GM12864 (cell line): ENCODE data around the gene MND1.

ENCODE experiments used
- DNase-seq: peaks from one replicate; pipeline ENCODE4 v3.0.0-alpha.2; 2011; ENCODE audit warnings: low read depth
- H3K4me3 ChIP-seq: 2 replicates; pipeline ENCODE4 v1.5.1; 2011; ENCODE audit warnings: mild to moderate bottlenecking, low read depth, low read length, control low read depth
- TF ChIP-seq, protein P1 (sequence below): IDR thresholded peaks from 2 replicates; pipeline ENCODE4 v1.5.1; 2011; ENCODE audit warnings: low read depth, mild to moderate bottlenecking, moderate library complexity, low read length, control low read depth, inconsistent platforms; ENCODE audit errors: missing control alignments

The MND1 gene

GRCh38 chr4:153365003-153365402 lies 20.5 kb downstream of the MND1 start:
- no peak overlapping the region for H3K4me3 ChIP-seq
- TF ChIP-seq, protein P1, sequence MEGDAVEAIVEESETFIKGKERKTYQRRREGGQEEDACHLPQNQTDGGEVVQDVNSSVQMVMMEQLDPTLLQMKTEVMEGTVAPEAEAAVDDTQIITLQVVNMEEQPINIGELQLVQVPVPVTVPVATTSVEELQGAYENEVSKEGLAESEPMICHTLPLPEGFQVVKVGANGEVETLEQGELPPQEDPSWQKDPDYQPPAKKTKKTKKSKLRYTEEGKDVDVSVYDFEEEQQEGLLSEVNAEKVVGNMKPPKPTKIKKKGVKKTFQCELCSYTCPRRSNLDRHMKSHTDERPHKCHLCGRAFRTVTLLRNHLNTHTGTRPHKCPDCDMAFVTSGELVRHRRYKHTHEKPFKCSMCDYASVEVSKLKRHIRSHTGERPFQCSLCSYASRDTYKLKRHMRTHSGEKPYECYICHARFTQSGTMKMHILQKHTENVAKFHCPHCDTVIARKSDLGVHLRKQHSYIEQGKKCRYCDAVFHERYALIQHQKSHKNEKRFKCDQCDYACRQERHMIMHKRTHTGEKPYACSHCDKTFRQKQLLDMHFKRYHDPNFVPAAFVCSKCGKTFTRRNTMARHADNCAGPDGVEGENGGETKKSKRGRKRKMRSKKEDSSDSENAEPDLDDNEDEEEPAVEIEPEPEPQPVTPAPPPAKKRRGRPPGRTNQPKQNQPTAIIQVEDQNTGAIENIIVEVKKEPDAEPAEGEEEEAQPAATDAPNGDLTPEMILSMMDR = no peak
- no peak for DNase-seq

- no peak for DNase-seq
- H3K4me3 ChIP-seq = no peak overlapping the region
- TF ChIP-seq, protein P1 = no peak
These were observed 22.0 kb downstream of the MND1 start for GRCh38 chr4:153366486-153366885.

GRCh38 chr4:153367092-153367491 lies 22.6 kb downstream of the MND1 start:
- no peak overlapping the region for H3K4me3 ChIP-seq
- TF ChIP-seq, protein P1 = no peak
- no peak for DNase-seq

GRCh38 chr4:153369021-153369420 lies 24.5 kb downstream of the MND1 start:
- no peak overlapping the region for H3K4me3 ChIP-seq
- TF ChIP-seq, protein P1 = no peak
- no peak for DNase-seq

GRCh38 chr4:153371701-153372234 lies 27.3 kb downstream of the MND1 start:
- no peak for DNase-seq
- H3K4me3 ChIP-seq = no peak overlapping the region
- TF ChIP-seq, protein P1 = no peak

DNA sequence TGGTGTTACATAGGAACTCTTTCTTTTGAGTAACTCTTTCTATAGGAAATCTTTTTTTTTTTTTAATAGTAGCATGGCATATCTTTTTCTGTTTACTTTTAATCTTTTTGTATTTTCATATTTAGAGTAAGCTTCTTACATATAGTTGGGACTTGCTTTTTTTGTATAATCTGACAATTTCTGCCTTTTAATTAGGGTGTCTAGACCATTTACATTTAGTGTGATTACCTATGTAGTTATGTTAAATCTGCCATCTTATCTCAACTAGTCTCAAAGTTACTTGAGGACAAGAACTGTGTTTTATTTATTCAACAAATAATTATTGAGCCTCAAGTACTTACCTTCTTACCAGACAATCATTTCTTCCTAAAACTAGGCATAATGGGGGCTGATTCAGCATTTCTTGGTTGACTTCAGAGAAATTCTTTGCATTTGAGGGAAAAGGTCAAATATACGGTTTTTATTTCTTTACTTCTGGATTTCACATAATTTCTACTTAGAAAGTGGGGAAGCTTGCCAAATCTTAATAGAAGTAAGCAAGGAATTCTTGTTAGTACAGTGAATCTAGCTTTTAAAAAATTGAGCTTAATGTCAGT lies 28.6 kb downstream of the MND1 start:
- TF ChIP-seq, protein P1 = no peak
- no peak for DNase-seq

DNA sequence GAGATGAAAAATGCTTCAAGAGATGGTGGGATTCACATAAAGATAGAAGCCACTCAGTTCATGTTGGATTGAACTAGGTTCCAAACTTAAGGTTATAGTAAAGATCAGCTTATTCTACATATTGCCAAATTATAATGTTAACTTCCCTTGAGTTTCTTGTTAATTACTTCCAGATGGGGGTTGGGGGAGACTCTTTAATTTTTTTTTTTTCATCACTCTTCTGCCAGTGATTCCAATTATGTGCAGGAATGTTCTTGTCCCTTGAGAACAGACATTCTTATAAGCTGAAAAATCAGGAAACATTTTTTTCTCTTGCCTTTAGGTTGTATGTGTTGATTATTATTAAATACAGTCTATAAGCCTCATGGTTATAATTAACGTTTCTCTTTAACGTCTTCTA lies 30.0 kb downstream of the MND1 start:
- TF ChIP-seq, protein P1 = no peak
- DNase-seq = no peak
- no peak overlapping the region for H3K4me3 ChIP-seq

More for the DNA sequence above, 28.6 kb downstream of the MND1 start:
- H3K4me3 ChIP-seq = no peak overlapping the region
